ENCODE results near the gene REM2.
"Not testable (repeated sequence)": the region's sequence is repeated elsewhere in the genome, so short reads cannot be mapped to it uniquely, and the experiment has no call there.

Gene REM2

DNA sequence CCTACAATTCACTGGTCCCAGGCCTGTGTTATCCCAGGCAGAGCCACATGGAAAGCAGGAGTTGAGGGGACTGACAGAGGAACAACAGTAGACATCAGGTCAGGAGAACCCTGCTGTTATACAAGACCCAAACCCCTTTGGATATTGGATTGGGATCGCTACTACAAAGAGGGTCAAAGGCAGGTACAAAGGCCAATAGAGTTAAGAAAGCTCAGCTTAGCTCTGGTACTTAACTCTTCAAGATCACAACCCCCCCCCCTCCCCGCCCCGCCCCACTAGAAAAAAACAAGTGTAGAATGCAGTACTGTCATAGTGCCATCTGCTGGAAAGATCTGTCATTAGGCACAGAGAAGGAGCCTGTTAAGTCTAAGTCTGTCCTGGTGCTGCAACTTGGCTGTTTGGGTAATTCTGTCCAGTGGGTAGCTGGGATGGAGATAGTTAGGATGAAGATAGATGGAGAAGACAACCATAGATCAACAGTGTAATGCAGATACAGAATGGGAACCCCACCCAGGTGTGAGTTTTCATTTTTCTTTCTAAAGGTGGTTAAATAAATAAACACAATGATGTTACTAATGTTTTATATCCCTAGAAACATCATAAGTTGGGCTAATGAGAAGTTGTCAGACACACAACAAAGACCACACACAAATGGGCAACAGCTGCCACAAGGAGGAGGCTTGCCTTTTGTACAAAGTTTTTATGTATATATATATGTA lies 17.2 kb downstream of the REM2 start:
- peak in 2 of 4 experiments; percentile 26 to 66 for DNase-seq

DNA sequence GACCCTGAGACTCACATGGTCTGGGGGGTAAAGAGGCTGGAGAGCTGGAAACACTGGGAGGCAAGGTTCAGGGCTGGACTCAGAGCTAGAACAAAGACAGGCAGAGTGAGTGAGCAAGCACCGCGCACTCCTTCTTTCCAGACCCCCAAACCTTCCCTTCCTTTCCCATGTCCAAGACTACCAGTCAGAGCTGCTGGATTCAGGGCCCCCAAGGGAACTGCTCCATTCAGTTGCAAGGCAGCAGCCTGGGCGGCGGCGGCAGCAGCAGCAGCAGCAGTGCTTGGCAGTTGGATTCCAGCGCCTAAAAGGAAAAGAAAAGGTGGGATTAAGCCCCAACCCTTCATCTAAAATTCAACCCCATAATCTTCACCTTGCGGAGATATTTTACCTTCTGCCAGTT lies 18.8 kb downstream of the REM2 start:
- DNase-seq = no peak

DNA sequence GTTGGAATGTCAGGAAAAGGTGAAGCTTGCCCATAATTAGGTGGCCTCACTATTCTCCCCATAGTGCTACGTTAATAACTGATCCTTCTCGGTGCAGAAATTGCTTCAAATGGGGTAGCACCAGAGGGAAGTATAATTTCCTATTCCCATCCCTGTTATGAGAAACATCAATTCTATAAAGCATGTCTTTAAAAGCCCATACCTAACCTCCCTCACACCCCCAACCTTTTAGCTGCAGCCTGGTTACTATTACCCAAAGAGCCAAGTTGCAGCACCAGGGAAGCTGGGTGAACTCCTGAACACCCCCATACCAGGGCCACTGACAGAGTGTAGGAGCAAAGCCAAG lies 20.7 kb downstream of the REM2 start:
- no peak for DNase-seq

DNA sequence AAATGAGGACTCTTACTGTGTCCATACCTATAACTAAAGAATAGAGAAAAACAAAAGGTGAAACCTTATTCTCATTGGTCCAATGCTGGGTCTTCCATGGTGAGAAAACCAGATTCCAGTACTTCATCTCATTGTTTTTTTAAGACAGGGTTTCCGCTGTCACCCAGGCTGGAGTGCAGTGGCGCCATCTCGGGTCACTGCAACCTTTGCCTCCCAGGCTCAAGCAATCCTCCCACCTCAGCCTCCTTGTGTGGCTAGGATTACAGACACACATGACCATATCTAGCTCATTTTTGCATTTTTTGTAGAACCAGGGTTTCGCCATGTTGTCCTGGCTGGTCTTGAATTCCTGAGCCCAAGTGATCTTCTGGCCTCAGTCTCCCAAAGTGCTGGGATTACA lies 22.6 kb downstream of the REM2 start:
- no peak for DNase-seq

DNA sequence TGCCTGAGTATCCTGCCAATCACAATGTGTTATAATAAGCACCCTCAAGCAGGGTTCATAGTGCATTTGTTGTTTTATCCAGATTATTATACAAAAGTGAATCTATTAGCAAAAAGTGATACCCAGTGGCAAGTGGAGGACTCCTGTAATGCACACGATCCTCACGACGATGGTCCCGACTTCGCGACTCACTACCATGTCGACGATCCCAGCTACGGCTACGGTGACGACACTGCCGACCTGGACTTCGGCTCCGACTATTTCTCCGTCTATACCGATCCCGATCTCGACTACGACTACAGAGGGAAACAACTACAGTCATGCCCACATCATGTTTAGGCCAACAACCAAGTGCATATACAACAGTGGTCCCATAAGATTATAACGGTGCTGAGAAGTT lies 23.1 kb downstream of the REM2 start:
- DNase-seq = no peak

DNA sequence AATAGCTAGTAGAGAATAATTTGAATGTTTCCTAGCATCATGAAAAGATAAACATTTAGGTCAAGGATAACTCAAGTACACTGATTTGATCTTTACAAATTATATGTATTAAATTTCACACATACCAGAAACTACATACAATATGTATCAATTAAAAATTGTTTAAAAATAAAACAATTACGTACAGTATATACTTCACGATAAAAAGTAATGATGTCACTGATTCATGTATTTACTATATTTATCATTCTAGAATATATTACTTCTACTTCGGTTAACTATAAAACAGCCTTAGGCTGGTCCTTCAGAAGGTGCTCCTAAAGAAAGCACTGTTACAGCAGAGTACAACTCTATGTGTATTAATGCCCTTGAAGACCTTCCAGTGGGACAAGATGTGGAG lies 24.4 kb downstream of the REM2 start:
- no peak for DNase-seq

DNA sequence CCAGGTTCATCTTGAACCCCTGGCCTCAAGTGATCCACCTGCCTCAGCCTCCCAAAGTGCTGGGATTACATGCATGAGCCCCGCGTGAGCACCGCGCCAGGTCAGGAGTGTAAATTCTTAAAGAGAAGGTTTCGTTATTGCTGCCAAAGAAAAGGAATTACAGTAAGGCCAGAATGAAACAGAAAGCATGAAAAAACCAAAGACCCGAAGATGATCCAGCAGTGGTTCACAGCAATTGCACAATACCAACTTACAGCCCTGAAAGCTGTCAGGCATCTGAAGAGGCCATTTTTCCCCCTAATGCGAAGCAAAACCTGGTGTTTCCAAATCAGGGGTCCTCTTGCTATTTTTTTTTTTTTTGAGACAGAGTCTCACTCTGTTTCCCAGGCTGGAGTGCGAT lies 25.6 kb downstream of the REM2 start:
- DNase-seq = no peak

DNA sequence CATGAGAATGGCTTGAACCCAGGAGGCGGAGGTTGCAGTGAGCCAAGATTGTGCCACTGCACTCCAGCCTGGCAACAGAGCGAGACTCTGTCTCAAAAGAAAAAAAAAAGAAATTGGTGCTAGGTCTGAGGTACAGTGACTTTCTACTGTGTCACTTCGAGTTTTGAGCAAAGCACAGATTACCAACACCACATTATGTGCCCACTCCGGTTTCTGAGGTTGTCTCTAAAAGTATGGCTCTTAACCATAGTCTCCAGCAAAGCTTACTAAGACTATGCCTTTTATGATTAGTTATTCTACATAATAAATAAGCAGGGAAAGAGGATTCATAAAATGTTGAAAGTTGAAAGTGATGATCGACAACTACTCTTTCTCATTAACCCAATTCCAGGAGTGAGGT lies 27.9 kb downstream of the REM2 start:
- DNase-seq = no peak

DNA sequence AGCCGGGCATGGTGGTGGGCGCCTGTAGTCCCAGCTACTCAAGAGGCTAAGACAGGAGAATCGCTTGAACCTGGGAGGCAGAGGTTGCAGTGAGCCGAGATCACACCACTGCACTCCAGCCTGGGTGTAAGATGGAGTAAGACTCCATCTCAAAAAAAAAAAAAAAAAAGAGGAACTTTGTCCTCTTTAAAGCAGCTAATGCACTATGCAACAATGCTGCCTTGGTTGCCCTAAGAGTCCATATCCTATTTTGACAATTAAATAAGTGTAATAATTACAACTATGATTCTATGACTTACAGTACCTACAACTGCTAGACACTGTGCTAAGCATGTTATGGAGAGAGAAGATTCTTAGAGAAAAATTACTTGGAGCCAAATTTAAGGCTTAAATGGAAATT lies 31.8 kb downstream of the REM2 start:
- DNase-seq = not testable (repeated sequence)

DNA sequence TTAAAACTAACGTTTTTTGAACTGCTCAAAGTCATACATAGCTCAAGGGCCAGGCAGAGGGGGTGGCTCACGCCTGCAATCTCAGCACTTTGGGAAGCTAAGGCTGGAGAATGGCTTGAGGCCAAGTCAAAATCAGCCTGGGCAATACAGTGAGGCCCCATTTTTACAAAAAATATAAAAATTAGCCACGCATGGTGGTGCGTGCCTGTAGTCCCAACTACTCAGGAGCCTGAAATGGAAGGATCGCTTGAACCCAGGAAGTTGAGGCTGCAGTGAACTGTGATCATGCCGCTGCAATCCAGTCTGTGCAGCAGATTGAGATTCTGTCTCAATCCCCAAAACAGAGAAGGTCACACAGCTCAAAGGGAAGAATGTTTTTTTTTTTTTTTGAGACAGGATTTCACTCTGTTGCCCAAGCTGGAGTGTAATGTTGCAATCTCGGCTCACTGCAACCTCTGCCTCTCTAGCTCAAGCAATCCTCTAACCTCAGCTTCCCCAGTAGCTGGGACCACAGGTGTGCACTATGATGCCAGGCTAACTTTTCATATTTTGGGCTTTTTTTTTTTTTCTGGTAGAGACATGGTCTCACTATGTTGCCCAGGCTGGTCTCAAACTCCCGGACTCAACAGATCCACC lies 33.0 kb downstream of the REM2 start:
- no peak for DNase-seq

DNA sequence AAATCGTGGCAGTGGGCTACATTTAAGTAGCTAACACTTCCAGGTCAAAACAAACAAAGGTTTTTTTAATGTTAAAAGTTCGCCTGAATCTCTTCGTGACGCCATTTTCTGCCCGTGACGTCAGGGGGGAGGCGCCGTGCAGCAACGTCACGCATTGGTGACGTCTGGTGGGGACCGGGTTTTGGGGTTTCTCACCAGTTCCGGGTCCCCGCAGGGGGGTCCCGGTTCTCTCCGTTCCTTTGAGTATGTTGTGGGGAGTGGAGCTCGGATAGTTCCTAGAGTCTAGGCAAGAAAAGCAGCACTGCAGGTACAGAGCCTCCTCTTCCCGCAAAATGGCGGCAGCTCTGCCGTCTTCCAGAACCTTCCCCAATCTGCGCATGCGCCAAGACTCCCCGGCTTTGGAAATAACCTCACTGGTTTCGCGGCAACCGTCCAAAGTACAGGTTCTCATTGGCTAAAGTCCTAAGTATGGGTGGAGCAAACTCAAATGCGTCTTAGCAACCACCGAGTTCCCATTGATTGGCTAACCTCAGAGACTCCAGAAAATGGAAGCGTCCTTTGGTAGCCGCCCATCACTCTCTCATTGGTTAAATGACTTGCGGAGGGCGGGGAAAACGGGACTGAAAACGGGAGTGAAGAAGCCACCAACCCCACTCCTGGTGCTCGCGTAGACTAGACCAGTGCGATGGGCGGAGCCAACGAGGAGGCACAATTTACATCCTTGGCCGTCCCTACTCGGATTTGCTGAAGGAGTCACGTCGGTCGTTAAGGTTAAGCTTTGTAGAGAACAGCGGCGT lies 36.0 kb downstream of the REM2 start, which contains the start of gene RBM23:
TSS of gene RBM23 (minus strand) at position 346 of the 797 bp plus-strand sequence.
- peak; percentile 98 to 99 (median 98) for DNase-seq

DNA sequence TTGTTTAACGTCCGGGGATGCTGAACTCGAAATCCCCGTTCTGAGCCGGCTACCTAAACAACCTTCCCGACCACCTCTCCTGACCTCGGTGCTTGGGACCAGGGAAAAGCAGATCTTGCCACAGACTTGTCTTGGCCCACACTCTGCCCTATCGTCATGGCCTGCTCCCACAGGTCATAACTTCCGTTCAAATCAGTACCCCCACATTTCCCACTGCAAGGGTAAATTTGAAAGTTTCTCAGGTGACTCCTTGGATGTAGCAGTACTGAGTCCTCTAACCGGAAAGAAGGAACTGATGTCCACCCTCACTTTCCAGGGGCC lies 36.5 kb downstream of the REM2 start:
- no peak for DNase-seq

DNA sequence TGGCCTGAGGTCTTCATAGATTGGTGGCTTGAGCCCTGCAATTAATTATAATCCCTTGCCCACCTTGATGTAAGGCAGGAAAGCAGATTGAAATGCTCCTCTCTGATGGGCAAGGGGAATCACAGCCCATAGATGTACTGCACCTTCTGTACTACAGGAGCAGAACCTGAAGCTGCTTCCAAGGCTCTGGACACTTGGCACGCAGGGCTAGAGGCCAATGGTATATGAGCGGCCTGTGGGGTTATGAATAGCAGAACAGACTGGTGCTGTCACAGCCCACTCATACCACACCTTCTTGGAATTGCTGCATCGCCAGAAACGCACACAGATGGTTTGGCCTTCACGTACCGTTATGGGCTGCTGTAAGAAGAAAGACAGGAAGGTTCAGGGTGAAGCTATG lies 37.7 kb downstream of the REM2 start:
- DNase-seq = no peak

DNA sequence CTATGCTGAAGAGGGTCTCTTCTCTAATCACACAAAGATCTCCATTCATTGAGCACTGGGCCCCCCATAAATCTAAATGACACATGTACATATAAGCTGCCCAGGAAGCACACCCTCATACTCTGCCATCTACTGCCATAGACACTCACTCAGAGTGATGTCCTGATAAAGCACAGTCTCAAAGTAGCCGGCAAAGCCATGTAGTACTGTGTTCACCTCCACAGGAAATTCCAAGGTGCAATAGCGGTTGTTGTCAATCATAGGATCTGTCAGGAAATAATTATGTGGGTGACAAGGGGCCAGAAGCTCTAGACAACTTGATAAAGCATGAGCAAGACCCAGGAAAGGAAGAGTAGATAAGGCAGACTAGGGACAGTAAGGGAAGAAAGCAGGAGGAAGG lies 39.3 kb downstream of the REM2 start:
- DNase-seq = no peak

DNA sequence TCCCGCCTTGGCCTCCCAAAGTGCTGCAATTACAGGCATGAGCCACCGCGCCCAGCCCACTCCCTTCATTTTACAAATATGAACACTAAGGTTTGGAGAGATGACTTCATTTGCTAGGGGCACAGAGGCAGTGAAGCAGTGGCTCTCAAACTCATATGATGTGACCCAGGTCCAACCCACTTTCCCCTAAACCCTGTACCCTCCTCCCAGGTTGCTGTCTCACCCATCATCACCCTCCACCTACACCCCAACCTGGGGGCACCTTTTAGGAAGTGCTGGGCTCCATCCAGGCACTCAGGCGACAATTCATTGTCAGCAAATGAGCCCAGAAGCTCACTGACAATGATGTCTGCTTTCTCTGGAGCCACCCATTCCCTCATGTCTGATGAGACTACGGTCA lies 40.7 kb downstream of the REM2 start:
- no peak for DNase-seq

DNA sequence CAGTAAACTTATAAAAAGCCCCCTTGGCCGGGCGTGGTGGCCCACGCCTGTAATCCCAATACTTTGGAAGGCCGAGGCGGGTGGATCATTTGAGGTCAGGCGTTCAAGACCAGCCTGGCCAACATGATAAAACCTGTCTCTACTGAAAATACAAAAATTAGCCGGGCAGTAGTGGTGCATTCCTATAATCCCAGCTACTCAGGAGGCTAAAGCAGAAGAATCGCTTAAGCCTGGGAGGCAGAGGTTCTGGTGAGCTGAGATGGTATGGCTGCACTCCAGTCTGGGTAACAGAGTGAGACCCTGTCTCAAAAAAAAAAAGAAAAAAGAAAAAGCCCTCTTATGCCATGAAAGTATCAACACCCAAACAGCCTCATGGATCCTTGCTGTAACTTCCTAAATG lies 42.5 kb downstream of the REM2 start:
- DNase-seq = no peak

DNA sequence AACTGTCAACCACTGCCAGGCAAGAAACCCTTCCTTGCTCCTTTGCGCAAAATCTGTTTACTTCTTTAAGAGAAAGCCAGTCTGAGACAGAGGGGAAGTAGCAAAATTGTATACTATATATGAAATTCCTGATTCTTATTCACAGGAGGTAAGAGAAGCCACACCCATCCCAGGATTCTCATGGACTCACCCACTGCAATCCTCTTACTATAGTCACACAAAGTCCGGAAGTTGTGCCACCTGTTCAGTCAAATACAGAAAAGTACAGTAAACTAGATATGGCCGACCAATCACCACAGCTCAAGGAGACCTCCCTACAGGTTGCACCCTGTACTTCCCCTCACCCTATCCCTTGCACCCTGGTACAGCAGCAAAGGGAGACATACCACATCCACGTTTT lies 43.3 kb downstream of the REM2 start:
- no peak for DNase-seq

DNA sequence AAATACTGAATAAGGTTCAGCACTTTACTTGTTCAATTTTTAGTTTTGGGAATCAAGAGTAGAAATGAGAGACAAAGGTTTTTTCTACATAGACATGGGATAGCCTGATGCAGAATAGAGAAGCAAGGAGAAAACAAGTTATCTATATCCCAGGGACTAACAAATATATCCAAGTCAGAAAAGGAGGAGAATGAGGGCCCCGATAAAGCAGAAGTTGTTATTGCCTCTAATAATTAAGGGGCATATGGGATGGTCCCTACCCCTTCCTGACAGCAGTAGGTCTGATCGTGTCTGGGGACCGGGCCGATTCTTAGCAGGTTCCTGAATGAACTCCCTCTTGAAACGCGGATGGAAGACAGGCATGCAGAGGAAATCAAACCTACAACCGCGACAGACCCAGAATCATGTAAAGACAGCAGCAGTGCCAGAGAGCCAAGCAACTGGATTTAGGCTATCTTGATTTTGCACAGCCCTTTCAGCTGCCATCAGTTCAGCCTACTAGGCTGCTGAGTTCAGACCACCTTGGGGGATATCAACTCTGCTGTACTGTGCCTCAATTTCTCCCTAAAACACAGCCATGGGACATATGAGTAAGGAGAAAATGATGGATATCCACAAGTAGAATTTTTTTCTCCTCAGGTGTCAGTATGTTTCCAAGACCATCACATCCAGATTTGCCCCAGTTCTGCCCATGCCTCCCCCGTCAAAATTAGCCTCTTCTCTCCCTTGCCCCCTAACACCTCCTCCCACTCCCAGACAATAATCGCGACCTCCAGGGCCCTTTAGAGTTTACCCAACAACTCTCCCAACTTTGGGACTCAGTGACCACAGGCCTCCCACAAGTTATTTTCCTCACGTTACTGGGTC lies 45.4 kb downstream of the REM2 start:
- no peak for DNase-seq

DNA sequence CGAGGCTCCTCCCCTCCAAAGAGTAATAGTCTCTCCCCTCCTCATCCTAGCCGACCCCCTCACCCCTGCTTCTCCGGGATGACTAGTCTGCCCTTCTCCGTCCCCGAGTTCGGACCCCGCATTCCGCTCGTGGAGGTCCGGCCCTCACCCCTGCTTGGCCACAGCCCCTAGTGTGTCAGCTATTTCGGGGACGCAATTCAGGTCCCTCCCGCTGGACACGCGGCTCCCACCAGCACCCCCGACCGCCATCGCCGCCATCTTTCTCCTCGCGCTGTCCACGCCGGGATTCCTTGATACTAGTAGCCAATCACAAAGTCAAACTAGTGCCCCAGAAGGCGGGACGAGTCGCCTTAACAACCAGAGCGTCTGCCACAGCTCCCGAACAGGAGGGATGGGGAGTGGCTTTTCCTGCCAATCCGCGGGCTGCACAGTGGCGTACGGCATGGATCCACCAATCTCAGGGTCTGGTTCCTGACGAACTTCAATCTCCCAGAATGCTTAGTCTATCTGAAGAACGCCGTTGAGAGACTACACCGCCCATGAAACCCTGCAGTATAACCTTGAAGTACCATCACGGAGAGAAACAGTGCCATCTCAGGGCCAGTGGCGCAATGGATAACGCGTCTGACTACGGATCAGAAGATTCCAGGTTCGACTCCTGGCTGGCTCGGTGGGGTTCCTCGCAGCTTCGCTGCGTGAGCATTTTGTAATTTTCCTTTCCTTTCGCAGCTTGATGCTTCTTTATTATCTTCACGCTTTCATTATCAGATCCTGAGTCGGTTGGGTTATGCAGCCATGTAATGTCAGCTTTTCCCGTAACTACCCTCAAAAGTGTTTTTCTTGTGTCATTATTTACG lies 46.3 kb downstream of the REM2 start, which contains the start of gene PRMT5:
TSS of gene PRMT5 (minus strand) at position 273 of the 857 bp plus-strand sequence. CDS start at position 258, 15 bp downstream.
- peak; percentile 88 to 97 (median 92) for DNase-seq

DNA sequence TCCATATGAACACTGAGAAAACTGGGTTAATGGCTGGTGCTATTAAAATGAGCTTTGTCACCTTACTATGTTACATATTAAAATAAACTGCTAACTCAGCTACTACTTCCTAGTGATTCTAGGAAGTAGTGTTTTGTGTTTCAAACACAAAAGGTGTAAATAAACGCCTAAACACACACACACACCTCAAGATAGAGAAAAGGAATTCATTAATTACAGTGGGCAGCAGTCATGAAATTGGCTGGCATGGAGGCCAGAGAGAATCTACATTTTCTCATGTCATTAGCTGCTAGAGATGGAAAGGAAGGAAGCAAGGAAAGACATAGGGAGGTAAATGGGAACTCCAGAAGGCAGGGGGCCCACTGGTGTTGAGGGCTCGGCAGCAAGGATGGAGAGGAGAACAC lies 46.9 kb downstream of the REM2 start:
- DNase-seq = no peak

DNA sequence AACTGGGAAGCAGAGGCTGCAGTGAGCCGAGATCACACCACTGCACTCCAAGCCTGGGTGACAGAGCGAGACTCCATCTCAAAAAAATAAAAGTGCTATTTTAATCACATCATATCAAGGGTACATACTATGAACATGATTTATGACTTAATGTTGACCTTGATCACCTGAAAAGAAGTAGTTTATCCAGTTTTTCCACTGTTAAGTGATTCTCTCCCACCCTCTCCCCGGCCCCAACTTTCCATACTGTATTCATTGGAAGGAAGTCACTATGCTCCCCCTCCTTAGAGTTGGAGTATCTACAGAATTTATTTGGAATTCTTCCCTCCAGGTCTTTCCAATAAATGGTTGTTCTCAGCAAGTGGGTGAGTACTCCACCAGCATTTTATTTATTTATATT lies 49.1 kb downstream of the REM2 start:
- no peak for DNase-seq

DNA sequence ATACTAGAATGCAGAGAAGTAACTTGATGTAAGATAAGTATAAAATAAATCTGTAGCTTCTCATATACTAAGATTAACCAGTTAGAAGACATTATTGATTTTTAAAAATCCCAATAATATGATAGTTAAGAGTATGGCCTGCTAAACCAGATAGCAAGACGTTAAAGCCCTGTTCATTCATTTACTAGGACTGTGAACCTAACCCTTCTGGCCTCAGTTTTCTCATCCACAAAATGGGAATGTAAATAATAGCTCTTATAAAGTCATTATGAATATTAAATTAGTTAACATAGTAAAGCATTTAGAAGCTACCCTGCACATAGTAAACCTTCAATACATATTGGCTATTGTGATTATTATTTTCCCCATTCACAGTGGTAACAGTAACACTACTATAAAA lies 52.1 kb downstream of the REM2 start:
- no peak for DNase-seq
